Panc1 (cell line): ENCODE data around the gene MMP14.

Source experiments
- POLR2AphosphoS5 ChIP-seq: IDR thresholded peaks from 2 replicates; pipeline ENCODE4 v1.6.1; 2012; ENCODE audit warnings: mild to moderate bottlenecking, low read depth, low read length, moderate library complexity
- SIN3A ChIP-seq: IDR thresholded peaks from 2 replicates; pipeline ENCODE4 v1.6.1; 2012; ENCODE audit warnings: low read depth, mild to moderate bottlenecking, low read length, moderate library complexity, borderline replicate concordance; ENCODE audit not compliant: insufficient read depth
- TF ChIP-seq, protein P1 (sequence below): fragments of 450-650 bp; IDR thresholded peaks from 2 replicates; pipeline ENCODE4 v1.5.1; 2017; ENCODE audit warnings: mild to moderate bottlenecking

DNA sequence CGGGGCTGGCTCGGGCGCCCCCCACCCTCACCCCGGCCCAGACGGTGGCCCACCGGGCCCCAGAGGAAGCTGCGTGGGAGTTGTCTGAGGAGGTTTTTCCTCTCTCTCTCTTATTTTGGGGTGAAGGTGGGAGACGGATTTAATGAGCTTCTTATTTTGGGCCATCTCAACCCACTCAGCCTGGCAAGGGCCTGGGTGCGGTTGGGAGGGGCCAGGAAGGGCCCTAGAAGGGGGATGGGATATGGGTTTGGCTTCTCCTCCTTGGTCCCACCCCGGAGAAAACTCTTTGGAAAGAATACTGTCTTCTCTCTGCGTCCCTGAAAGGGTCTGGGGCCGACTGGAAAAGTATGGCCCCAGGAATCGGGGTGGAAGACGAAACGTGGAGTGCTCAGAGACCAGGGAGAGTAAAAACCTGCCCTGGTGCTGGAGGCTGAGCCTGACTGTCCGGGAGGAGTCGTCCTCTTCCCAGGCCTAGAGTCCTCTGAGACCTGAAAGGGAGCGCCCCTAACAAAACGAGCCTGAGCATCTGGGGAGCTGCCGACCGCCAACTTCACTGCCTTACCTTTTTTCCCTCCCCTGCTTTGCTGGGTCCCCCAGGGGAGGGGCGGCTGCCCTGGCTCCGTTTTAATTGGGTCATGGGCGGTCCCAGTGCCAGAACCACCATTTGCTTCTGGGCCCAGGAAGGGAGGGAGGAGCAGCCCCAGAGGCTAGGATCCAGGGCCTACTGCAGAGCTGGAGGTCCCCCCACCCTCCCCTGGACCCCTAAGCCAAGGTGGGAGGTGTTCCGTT is 1.6 kb downstream of the MMP14 start:
- TF ChIP-seq, protein P1, sequence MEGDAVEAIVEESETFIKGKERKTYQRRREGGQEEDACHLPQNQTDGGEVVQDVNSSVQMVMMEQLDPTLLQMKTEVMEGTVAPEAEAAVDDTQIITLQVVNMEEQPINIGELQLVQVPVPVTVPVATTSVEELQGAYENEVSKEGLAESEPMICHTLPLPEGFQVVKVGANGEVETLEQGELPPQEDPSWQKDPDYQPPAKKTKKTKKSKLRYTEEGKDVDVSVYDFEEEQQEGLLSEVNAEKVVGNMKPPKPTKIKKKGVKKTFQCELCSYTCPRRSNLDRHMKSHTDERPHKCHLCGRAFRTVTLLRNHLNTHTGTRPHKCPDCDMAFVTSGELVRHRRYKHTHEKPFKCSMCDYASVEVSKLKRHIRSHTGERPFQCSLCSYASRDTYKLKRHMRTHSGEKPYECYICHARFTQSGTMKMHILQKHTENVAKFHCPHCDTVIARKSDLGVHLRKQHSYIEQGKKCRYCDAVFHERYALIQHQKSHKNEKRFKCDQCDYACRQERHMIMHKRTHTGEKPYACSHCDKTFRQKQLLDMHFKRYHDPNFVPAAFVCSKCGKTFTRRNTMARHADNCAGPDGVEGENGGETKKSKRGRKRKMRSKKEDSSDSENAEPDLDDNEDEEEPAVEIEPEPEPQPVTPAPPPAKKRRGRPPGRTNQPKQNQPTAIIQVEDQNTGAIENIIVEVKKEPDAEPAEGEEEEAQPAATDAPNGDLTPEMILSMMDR, result no peak
- TF ChIP-seq SIN3A (no peak), POLR2AphosphoS5 (no peak)
